Spleen (tissue), 11 donors: Measurements from ENCODE around the gene KRT33B. TPM values are rescaled to one million over a fixed set of nuclear protein-coding genes. Genes with fewer than 3 reads are reported as not detected.

Experiments
- DNase-seq: peaks from one replicate; pipeline ENCODE4 v3.0.0-alpha.2; 2020
- H3K27ac ChIP-seq, 8 donors: fragments of 200-600 bp; sonication (generic) in 7 of 8; 1 replicate in 4 of 8; 2 replicates in 4 of 8; pipeline versions ENCODE4 v1.5.0 to v1.8.0; 2016 to 2021; ENCODE audit warnings: inconsistent platforms in 4 of 8, mild to moderate bottlenecking in 4 of 8, moderate library complexity in 1 of 8
- H3K27me3 ChIP-seq, 7 donors: fragments of 200-600 bp; sonication (generic) in 6 of 7; replicated peaks in 1 of 7; 1 replicate in 4 of 7; 2 replicates in 3 of 7; pipeline versions ENCODE4 v1.5.0 to v1.8.0; 2016 to 2021; ENCODE audit warnings: inconsistent platforms in 3 of 7, mild to moderate bottlenecking in 1 of 7
- H3K36me3 ChIP-seq, 6 donors: fragments of 200-600 bp; sonication (generic) in 5 of 6; 1 replicate in 4 of 6; 2 replicates in 2 of 6; pipeline versions ENCODE4 v1.5.0 to v1.8.0; 2016 to 2021; ENCODE audit warnings: inconsistent platforms in 2 of 6
- H3K4me1 ChIP-seq, 6 donors: fragments of 200-600 bp; sonication (generic) in 5 of 6; 1 replicate in 3 of 6; 2 replicates in 3 of 6; pipeline versions ENCODE4 v1.5.0 to v1.8.0; 2016 to 2021; ENCODE audit warnings: inconsistent platforms in 3 of 6
- H3K4me3 ChIP-seq, 8 donors: fragments of 200-600 bp; sonication (generic) in 7 of 8; 1 replicate in 4 of 8; 2 replicates in 4 of 8; pipeline versions ENCODE4 v1.5.0 to v1.8.0; 2016 to 2021; ENCODE audit warnings: inconsistent platforms in 4 of 8, mild to moderate bottlenecking in 4 of 8, moderate library complexity in 2 of 8
- H3K9me3 ChIP-seq, 8 donors: fragments of 200-600 bp; sonication (generic) in 7 of 8; 1 replicate in 4 of 8; 2 replicates in 4 of 8; pipeline versions ENCODE4 v1.5.0 to v1.8.0; 2016 to 2021; ENCODE audit warnings: inconsistent platforms in 4 of 8
- POLR2A ChIP-seq, 3 donors: fragments of 450-650 bp; IDR thresholded peaks; one replicate each; pipeline ENCODE4 v1.5.1; 2017; ENCODE audit warnings: antibody characterized with exemption in 3 of 3, mild to moderate bottlenecking in 1 of 3
- POLR2AphosphoS5 ChIP-seq, 3 donors: sonication (generic); formaldehyde crosslinking; IDR thresholded peaks; one replicate each; pipeline ENCODE4 v1.5.1; 2017; ENCODE audit warnings: antibody characterized with exemption in 3 of 3
- WGBS, 5 donors: extraction: QIAGEN DNeasy Blood & Tissue Kit in 3 of 5; methylation state at CpG; one replicate each; pipeline versions ENCODE4 v1.1.5 to v1.1.7; 2013 to 2018; 5-methylcytosine and 5-hydroxymethylcytosine counted together
- intact Hi-C: fragments of 100-400 bp; cut with DNase I; formaldehyde crosslinking; loops from one replicate; pipeline ENCODE4 v1.15.0; 2023; ENCODE audit warnings: low total_unique reads
- polyA plus RNA-seq, 3 donors: library from polyadenylated mRNA; stranded (reverse); fragments of 200-250 nt; gene quantifications; one replicate each; pipeline ENCODE4 v1.2.1, GENCODE V29; 2013
- total RNA-seq, 7 donors: library from RNA; depleted of rRNA in 3 of 7; stranded (reverse); fragments of >200 nt in 3 of 7; fragmentation: NEBNext Ultra II Directional in 4 of 7; extraction: Animal tissue kit (Norgen Biotek cat#: 25700) in 4 of 7; gene quantifications; one replicate each; pipeline versions ENCODE4 v1.1.0 to v1.2.1, GENCODE V29; 2016 to 2021
- TF ChIP-seq, protein P1 (sequence below), 11 experiments: fragments of 200-600 bp in 7 of 11; fragments of 450-650 bp in 4 of 11; sonication (generic) in 4 of 11; IDR thresholded peaks in 8 of 11; conservative IDR thresholded peaks in 3 of 11; 1 replicate in 7 of 11; 2 replicates in 4 of 11; pipeline versions ENCODE4 v1.4.0 to v1.8.0; 2016 to 2021; ENCODE audit warnings: antibody characterized with exemption in 11 of 11, inconsistent platforms in 4 of 11, mild to moderate bottlenecking in 1 of 11
- donor health status: healthy with polysubstance abuse.
- donor health status: DM: no; HTN: no; CAD: no; lungs with moderate emphysema.
- donor health status: DM: no; HTN: no; CAD: no.
- donor health status: Bipolar disorder and iron deficiency.
- donor health status: healthy.
- donor health status: DM: no; HTN: no; CAD: no.
- donor health status: DM: yes; HTN: yes; CAD: no.

KRT33B gene
- total and polyA plus RNA-seq, 10 donors: not detected

DNA sequence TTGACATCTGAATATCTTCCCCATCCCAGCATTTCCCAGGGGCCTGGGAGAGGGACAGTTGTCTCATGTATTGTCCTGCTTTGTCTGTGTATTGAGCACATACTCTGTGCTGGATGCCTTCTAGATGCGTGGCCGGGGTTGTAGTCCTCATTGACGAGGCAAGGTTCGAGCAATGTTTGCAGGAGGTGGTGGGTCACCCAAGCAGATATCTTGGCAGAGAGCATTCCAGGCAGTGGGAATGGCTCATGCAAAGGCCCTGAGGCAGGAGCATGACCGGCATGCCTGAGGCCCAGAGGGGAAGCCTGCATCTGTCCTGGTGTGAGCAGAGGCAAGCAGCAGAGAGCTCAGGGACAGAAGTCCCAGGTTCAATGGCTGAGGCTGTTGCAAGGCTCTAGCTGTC is 36.5 kb downstream of the KRT33B start:
- no peak overlapping the region for H3K27ac ChIP-seq
- intact Hi-C loops: no loop called here
- WGBS, 5 donors: 94 to 96% (median 96%) methylated on average over 4 to 5 of the region's 5 CpGs
- TF ChIP-seq POLR2AphosphoS5 (IDR thresholded peaks at IDR 0.05) (no peak), POLR2A (IDR thresholded peaks at IDR 0.05) (no peak)
- TF ChIP-seq, protein P1, sequence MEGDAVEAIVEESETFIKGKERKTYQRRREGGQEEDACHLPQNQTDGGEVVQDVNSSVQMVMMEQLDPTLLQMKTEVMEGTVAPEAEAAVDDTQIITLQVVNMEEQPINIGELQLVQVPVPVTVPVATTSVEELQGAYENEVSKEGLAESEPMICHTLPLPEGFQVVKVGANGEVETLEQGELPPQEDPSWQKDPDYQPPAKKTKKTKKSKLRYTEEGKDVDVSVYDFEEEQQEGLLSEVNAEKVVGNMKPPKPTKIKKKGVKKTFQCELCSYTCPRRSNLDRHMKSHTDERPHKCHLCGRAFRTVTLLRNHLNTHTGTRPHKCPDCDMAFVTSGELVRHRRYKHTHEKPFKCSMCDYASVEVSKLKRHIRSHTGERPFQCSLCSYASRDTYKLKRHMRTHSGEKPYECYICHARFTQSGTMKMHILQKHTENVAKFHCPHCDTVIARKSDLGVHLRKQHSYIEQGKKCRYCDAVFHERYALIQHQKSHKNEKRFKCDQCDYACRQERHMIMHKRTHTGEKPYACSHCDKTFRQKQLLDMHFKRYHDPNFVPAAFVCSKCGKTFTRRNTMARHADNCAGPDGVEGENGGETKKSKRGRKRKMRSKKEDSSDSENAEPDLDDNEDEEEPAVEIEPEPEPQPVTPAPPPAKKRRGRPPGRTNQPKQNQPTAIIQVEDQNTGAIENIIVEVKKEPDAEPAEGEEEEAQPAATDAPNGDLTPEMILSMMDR (IDR thresholded peaks at IDR 0.05 in 8 of 11, conservative IDR thresholded peaks at IDR 0.05 in 3 of 11): no peak
- DNase-seq: no peak
- H3K27me3 ChIP-seq: peaks cover 0 to 6% (median 0%) of the 10 kb centered on the region in 7 donors
- no peaks in the 10 kb centered on the region for H3K9me3 ChIP-seq
- H3K36me3 ChIP-seq: no peaks in the 10 kb centered on the region
- H3K4me3 ChIP-seq: no peak overlapping the region
- no peaks in the 10 kb centered on the region for H3K4me1 ChIP-seq

DNA sequence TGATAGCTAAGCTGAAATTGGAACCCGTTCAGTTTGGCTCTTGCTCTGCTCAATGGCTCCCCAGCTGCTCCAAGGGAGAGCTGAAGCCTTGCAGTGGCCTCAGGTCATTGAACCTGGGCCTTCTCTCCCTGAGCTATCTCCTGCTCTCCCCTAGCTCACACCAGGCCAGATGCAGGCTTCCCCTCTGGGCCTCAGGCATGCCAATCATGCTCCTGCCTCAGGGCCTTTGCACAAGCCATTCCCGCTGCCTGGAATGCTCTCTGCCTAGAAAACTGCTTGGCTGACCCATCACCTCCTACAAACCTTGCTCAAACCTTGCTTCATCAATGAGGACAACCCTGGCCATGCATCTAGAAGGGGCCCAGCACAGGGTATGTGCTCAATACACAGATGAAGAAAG is 37.4 kb downstream of the KRT33B start:
- no peak overlapping the region for H3K27ac ChIP-seq
- no peaks in the 10 kb centered on the region for H3K36me3 ChIP-seq
- no peak overlapping the region for H3K4me3 ChIP-seq
- WGBS, 5 donors: 71 to 86% (median 77%) methylated on average over 1 to 2 of the region's 2 CpGs
- no peaks in the 10 kb centered on the region for H3K9me3 ChIP-seq
- DNase-seq: no peak
- TF ChIP-seq, protein P1 (IDR thresholded peaks at IDR 0.05 in 8 of 11, conservative IDR thresholded peaks at IDR 0.05 in 3 of 11): no peak
- TF ChIP-seq POLR2A (IDR thresholded peaks at IDR 0.05) (no peak), POLR2AphosphoS5 (IDR thresholded peaks at IDR 0.05) (no peak)
- peaks cover 0 to 6% (median 0%) of the 10 kb centered on the region in 7 donors for H3K27me3 ChIP-seq
- intact Hi-C loops: no loop called here
- H3K4me1 ChIP-seq: no peaks in the 10 kb centered on the region

DNA sequence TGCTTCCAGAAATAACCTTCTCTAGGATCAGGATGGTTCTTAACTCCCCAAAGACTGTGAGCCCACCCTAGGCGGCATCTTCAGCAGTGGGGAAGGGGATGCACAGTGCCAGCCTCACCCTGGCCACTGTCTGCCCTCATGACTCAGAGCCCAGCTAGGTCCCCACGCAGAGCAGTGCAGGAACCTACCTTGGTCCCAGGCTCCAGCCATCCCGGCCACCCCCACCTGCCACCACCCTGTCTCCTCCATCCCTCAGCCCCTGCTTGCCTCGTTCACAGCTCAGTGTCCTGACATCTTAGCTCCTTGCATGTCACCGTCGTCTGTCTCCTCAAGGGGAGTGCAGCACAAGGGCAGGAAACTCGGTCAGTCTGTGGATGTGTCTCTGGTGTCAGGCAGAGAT is 38.0 kb downstream of the KRT33B start:
- H3K4me3 ChIP-seq: no peak overlapping the region
- no peaks in the 10 kb centered on the region for H3K4me1 ChIP-seq
- intact Hi-C loops: no loop called here
- H3K27ac ChIP-seq: no peak overlapping the region
- no peak for DNase-seq
- 65 to 85% (median 78%) methylated on average over 6 to 7 of the region's 7 CpGs for WGBS, 5 donors
- H3K9me3 ChIP-seq: no peaks in the 10 kb centered on the region
- H3K27me3 ChIP-seq: peaks cover 0 to 6% (median 0%) of the 10 kb centered on the region in 7 donors
- no peaks in the 10 kb centered on the region for H3K36me3 ChIP-seq
- TF ChIP-seq POLR2AphosphoS5 (IDR thresholded peaks at IDR 0.05) (no peak), POLR2A (IDR thresholded peaks at IDR 0.05) (no peak)
- TF ChIP-seq, protein P1 (IDR thresholded peaks at IDR 0.05 in 8 of 11, conservative IDR thresholded peaks at IDR 0.05 in 3 of 11): no peak

DNA sequence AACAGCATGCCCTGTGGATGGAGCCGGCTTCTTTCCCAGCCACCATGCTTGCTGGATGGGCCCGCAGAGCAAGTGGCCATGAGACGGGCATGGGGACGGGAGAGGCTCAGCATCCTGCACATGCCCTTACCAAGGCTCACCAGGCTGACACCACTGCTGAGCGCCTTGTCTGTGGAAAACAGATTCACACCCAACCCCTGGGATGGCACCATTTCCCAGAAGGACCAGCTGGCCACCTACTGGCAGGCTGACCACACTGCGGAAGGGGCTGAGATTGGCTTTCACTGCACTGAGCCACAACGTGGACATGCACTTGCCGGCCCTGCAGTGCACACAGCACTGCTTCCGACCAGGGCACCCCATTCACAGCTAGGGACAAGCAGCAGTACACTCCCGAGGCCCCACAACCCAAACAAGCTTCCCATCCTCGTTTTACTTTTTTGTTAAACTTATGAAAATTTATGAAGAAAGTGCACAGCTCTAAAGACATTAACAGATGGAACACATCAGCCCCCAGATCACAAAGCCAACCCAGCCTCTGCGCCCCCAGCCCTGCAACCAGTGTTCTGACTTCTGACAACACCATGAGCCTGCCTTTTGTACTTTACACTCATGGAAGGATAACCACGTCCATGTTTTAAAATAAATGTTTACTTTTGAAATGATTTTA is 40.2 kb downstream of the KRT33B start:
- Histone ChIP-seq H3K4me1 (no peaks in the 10 kb centered on the region), H3K4me3 (no peak overlapping the region), H3K27me3 (no peaks in the 10 kb centered on the region), H3K9me3 (no peaks in the 10 kb centered on the region), H3K36me3 (no peaks in the 10 kb centered on the region), H3K27ac (no peak overlapping the region)
- no peak for DNase-seq
- TF ChIP-seq POLR2AphosphoS5 (IDR thresholded peaks at IDR 0.05): no peak
- TF ChIP-seq, protein P1 (IDR thresholded peaks at IDR 0.05 in 8 of 11, conservative IDR thresholded peaks at IDR 0.05 in 3 of 11): peak; percentile 12 to 77 (median 62)
- 49 to 68% (median 59%) methylated on average over 12 to 13 of the region's 13 CpGs for WGBS, 5 donors
- intact Hi-C loops: loop anchor here (10.0 kb wide), 1 partner anchor 525 kb away; no protein-coding TSS in a partner anchor
